ENCODE results near the gene ABCF2. TPM values are rescaled to one million over a fixed set of nuclear protein-coding genes. Genes with fewer than 3 reads are reported as not detected.

Gene ABCF2
- total and polyA plus RNA-seq, 4 donors: 6.3 to 15.6 (median 10.5) TPM

- no peaks in the 10 kb centered on the region for H3K9me3 ChIP-seq (ENCODE audit: control insufficient read depth in 4 of 4, low read length in 3 of 4)
- 82% methylated on average over 23 of the region's 23 CpGs for WGBS
- H3K9ac ChIP-seq (ENCODE audit: low read depth in 1 of 2, low read length in 2 of 2): no peak overlapping the region
- H3K4me1 ChIP-seq (ENCODE audit: control insufficient read depth in 4 of 4, insufficient read depth in 4 of 4, low read length in 3 of 4): peaks cover 0 to 3% (median 0%) of the 10 kb centered on the region in 4 donors
- H3K36me3 ChIP-seq (ENCODE audit: control insufficient read depth in 4 of 4, insufficient read depth in 3 of 4, low read depth in 1 of 4, low read length in 3 of 4): no peaks in the 10 kb centered on the region
- no peak for DNase-seq (ENCODE audit: low spot score)
- H3K27ac ChIP-seq (ENCODE audit: low read depth in 1 of 2, low read length in 2 of 2): no peak overlapping the region
- H3K4me3 ChIP-seq (ENCODE audit: low read depth in 1 of 3, low read length in 3 of 3): no peak overlapping the region
- H3K27me3 ChIP-seq (ENCODE audit: control insufficient read depth in 4 of 4, insufficient read depth in 4 of 4, low read length in 3 of 4): no peaks in the 10 kb centered on the region
- TF ChIP-seq HNF4G (IDR thresholded peaks at IDR 0.05) (no peak), MAX (IDR thresholded peaks at IDR 0.05) (no peak), JUND (IDR thresholded peaks at IDR 0.05) (no peak), RXRA (IDR thresholded peaks at IDR 0.05) (no peak), YY1 (IDR thresholded peaks at IDR 0.05) (no peak), FOXA2 (IDR thresholded peaks at IDR 0.05) (no peak), CTCF (IDR thresholded peaks at IDR 0.05; ENCODE audit: low read depth, low read length, missing input control) (no peak), NR2F2 (IDR thresholded peaks at IDR 0.05) (no peak), HNF4A (conservative IDR thresholded peaks at IDR 0.05) (no peak), RAD21 (IDR thresholded peaks at IDR 0.05) (no peak)
These were observed 51.2 kb downstream of the ABCF2 start for GRCh38 chr7:151175793-151176311.

GRCh38 chr7:151175047-151175792, 51.8 kb downstream of the ABCF2 start:
- H3K4me3 ChIP-seq (ENCODE audit: low read depth in 1 of 3, low read length in 3 of 3): no peak overlapping the region
- no peaks in the 10 kb centered on the region for H3K27me3 ChIP-seq (ENCODE audit: control insufficient read depth in 4 of 4, insufficient read depth in 4 of 4, low read length in 3 of 4)
- 80% methylated on average over 16 of the region's 16 CpGs for WGBS
- no peaks in the 10 kb centered on the region for H3K9me3 ChIP-seq (ENCODE audit: control insufficient read depth in 4 of 4, low read length in 3 of 4)
- TF ChIP-seq HNF4A (conservative IDR thresholded peaks at IDR 0.05): no peak
- TF ChIP-seq REST (IDR thresholded peaks at IDR 0.05): no peak
- H3K9ac ChIP-seq (ENCODE audit: low read depth in 1 of 2, low read length in 2 of 2): no peak overlapping the region
- DNase-seq (ENCODE audit: low spot score): no peak
- no peaks in the 10 kb centered on the region for H3K36me3 ChIP-seq (ENCODE audit: control insufficient read depth in 4 of 4, insufficient read depth in 3 of 4, low read depth in 1 of 4, low read length in 3 of 4)
- peaks cover 0 to 3% (median 0%) of the 10 kb centered on the region in 4 donors for H3K4me1 ChIP-seq (ENCODE audit: control insufficient read depth in 4 of 4, insufficient read depth in 4 of 4, low read length in 3 of 4)
- no peak overlapping the region for H3K27ac ChIP-seq (ENCODE audit: low read depth in 1 of 2, low read length in 2 of 2)
